ENCODE measurements around the gene RNF146. TPM values are rescaled to one million over a fixed set of nuclear protein-coding genes. Genes with fewer than 3 reads are reported as not detected.
"Not testable (repeated sequence)": the region's sequence is repeated elsewhere in the genome, so short reads cannot be mapped to it uniquely, and the experiment has no call there.

Gene RNF146
- total RNA-seq (10 to 100 TPM; 59.4 to 87.9 TPM), polyA plus RNA-seq (ENCODE audit: insufficient read length in 2 of 2) (100 to 1,000 TPM in 1 of 2 donors, 10 to 100 TPM in 1; 82.8 to 105 TPM)
- long read RNA-seq, donor 1, partial matches to known transcripts = 34 of 73 reads
- long read RNA-seq, donor 1, other reads (novel, unspliced or antisense) = 23 of 73 reads
- long read RNA-seq, donor 2, partial matches to known transcripts = 0 of 6 reads
- long read RNA-seq, donor 2, other reads (novel, unspliced or antisense) = 0 of 6 reads
- long read RNA-seq, donor 3, partial matches to known transcripts = 0 of 11 reads
- long read RNA-seq, donor 3, other reads (novel, unspliced or antisense) = 0 of 11 reads
- long read RNA-seq, donor 4, transcript RNF146-203 (3 exons, 2,369 nt) = minor isoform, 8 of 32 reads
- long read RNA-seq, donor 4, transcript RNF146-213 (3 exons, 2,070 nt) = major isoform, 9 of 32 reads
- long read RNA-seq, donor 4, partial matches to known transcripts = 0 of 32 reads
- long read RNA-seq, donor 4, other reads (novel, unspliced or antisense) = 0 of 32 reads

GRCh38 chr6:127266178-127266891 is at the start of gene RNF146:
Gene RNF146, plus strand, starts transcription at chr6:127266864. Its CDS starts 13,475 bp downstream, at chr6:127280339.
- no peaks in the 10 kb centered on the region for H3K27me3 ChIP-seq (ENCODE audit: control insufficient read depth, insufficient read depth, low read length)
- H3K4me1 ChIP-seq (ENCODE audit: control insufficient read depth, insufficient read depth, low read length) = no peaks in the 10 kb centered on the region
- H3K27ac ChIP-seq (ENCODE audit: low read depth, low read length) = peak within 1 kb of the TSS; percentile 99
- H3K4me3 ChIP-seq (ENCODE audit: low read depth, low read length) = peak within 1 kb of the TSS; percentile 95
- under 1% methylated on average over 38 of the region's 40 CpGs for WGBS (ENCODE audit: insufficient coverage)
- no peaks in the 10 kb centered on the region for H3K9me3 ChIP-seq (ENCODE audit: control insufficient read depth, insufficient read depth, low read length)
- DNase-seq (ENCODE audit: low read depth in 4 of 6, low spot score in 6 of 6) = peak; percentile 76 to 96 (median 88)
- H3K36me3 ChIP-seq (ENCODE audit: control insufficient read depth, insufficient read depth, low read length) = no peaks in the 10 kb centered on the region

GRCh38 chr6:127219869-127220268 is 46.8 kb upstream of the RNF146 start:
- H3K27me3 ChIP-seq (ENCODE audit: control insufficient read depth, insufficient read depth, low read length) = no peaks in the 10 kb centered on the region
- no peaks in the 10 kb centered on the region for H3K9me3 ChIP-seq (ENCODE audit: control insufficient read depth, insufficient read depth, low read length)
- H3K36me3 ChIP-seq (ENCODE audit: control insufficient read depth, insufficient read depth, low read length) = no peaks in the 10 kb centered on the region
- H3K27ac ChIP-seq (ENCODE audit: low read depth, low read length) = no peak overlapping the region
- H3K4me1 ChIP-seq (ENCODE audit: control insufficient read depth, insufficient read depth, low read length) = no peaks in the 10 kb centered on the region
- WGBS (ENCODE audit: insufficient coverage) = no CpG with 5 or more reads among the region's 1 CpG
- no peak overlapping the region for H3K4me3 ChIP-seq (ENCODE audit: low read depth, low read length)
- DNase-seq (ENCODE audit: low read depth in 4 of 6, low spot score in 6 of 6) = no peak

- WGBS (ENCODE audit: insufficient coverage) = no CpG with 5 or more reads among the region's 4 CpGs
- Histone ChIP-seq H3K27ac (ENCODE audit: low read depth, low read length) (no peak overlapping the region), H3K4me1 (ENCODE audit: control insufficient read depth, insufficient read depth, low read length) (no peaks in the 10 kb centered on the region), H3K36me3 (ENCODE audit: control insufficient read depth, insufficient read depth, low read length) (no peaks in the 10 kb centered on the region), H3K9me3 (ENCODE audit: control insufficient read depth, insufficient read depth, low read length) (no peaks in the 10 kb centered on the region), H3K4me3 (ENCODE audit: low read depth, low read length) (no peak overlapping the region), H3K27me3 (ENCODE audit: control insufficient read depth, insufficient read depth, low read length) (no peaks in the 10 kb centered on the region)
- no peak for DNase-seq (ENCODE audit: low read depth in 4 of 6, low spot score in 6 of 6)
Measured at GRCh38 chr6:127221201-127221600, 45.5 kb upstream of the RNF146 start.

- H3K9me3 ChIP-seq (ENCODE audit: control insufficient read depth, insufficient read depth, low read length) = no peaks in the 10 kb centered on the region
- H3K27ac ChIP-seq (ENCODE audit: low read depth, low read length) = no peak overlapping the region
- WGBS (ENCODE audit: insufficient coverage) = no CpG with 5 or more reads among the region's 1 CpG
Measured at GRCh38 chr6:127222418-127222817, 44.2 kb upstream of the RNF146 start.

GRCh38 chr6:127225497-127225896 is 41.2 kb upstream of the RNF146 start:
- DNase-seq (ENCODE audit: low read depth in 4 of 6, low spot score in 6 of 6) = no peak
- Histone ChIP-seq H3K4me1 (ENCODE audit: control insufficient read depth, insufficient read depth, low read length) (no peaks in the 10 kb centered on the region), H3K27ac (ENCODE audit: low read depth, low read length) (no peak overlapping the region), H3K9me3 (ENCODE audit: control insufficient read depth, insufficient read depth, low read length) (peaks cover 2% of the 10 kb centered on the region), H3K36me3 (ENCODE audit: control insufficient read depth, insufficient read depth, low read length) (no peaks in the 10 kb centered on the region), H3K4me3 (ENCODE audit: low read depth, low read length) (no peak overlapping the region), H3K27me3 (ENCODE audit: control insufficient read depth, insufficient read depth, low read length) (no peaks in the 10 kb centered on the region)
- WGBS (ENCODE audit: insufficient coverage) = no CpG with 5 or more reads among the region's 1 CpG

More at GRCh38 chr6:127222418-127222817, 44.2 kb upstream of the RNF146 start:
- Histone ChIP-seq H3K36me3 (ENCODE audit: control insufficient read depth, insufficient read depth, low read length) (no peaks in the 10 kb centered on the region), H3K27me3 (ENCODE audit: control insufficient read depth, insufficient read depth, low read length) (no peaks in the 10 kb centered on the region), H3K4me1 (ENCODE audit: control insufficient read depth, insufficient read depth, low read length) (no peaks in the 10 kb centered on the region), H3K4me3 (ENCODE audit: low read depth, low read length) (no peak overlapping the region)
- no peak for DNase-seq (ENCODE audit: low read depth in 4 of 6, low spot score in 6 of 6)

- not testable (repeated sequence) for DNase-seq (ENCODE audit: low read depth in 4 of 6, low spot score in 6 of 6); H3K4me1 ChIP-seq (ENCODE audit: control insufficient read depth, insufficient read depth, low read length); H3K27ac ChIP-seq (ENCODE audit: low read depth, low read length); H3K9me3 ChIP-seq (ENCODE audit: control insufficient read depth, insufficient read depth, low read length); H3K27me3 ChIP-seq (ENCODE audit: control insufficient read depth, insufficient read depth, low read length); H3K36me3 ChIP-seq (ENCODE audit: control insufficient read depth, insufficient read depth, low read length); H3K4me3 ChIP-seq (ENCODE audit: low read depth, low read length)
- no CpG with 5 or more reads among the region's 3 CpGs for WGBS (ENCODE audit: insufficient coverage)
Measured at GRCh38 chr6:127233819-127234218, 32.8 kb upstream of the RNF146 start.

- H3K4me3 ChIP-seq (ENCODE audit: low read depth, low read length) = no peak overlapping the region
- no peaks in the 10 kb centered on the region for H3K27me3 ChIP-seq (ENCODE audit: control insufficient read depth, insufficient read depth, low read length)
- H3K36me3 ChIP-seq (ENCODE audit: control insufficient read depth, insufficient read depth, low read length) = no peaks in the 10 kb centered on the region
- no CpG with 5 or more reads among the region's 1 CpG for WGBS (ENCODE audit: insufficient coverage)
- H3K4me1 ChIP-seq (ENCODE audit: control insufficient read depth, insufficient read depth, low read length) = no peaks in the 10 kb centered on the region
- no peak overlapping the region for H3K27ac ChIP-seq (ENCODE audit: low read depth, low read length)
- no peak for DNase-seq (ENCODE audit: low read depth in 4 of 6, low spot score in 6 of 6)
- H3K9me3 ChIP-seq (ENCODE audit: control insufficient read depth, insufficient read depth, low read length) = no peaks in the 10 kb centered on the region
Measured at GRCh38 chr6:127243501-127243900, 23.2 kb upstream of the RNF146 start.

GRCh38 chr6:127247114-127248096 is 19.3 kb upstream of the RNF146 start:
- Histone ChIP-seq H3K27ac (ENCODE audit: low read depth, low read length) (no peak overlapping the region), H3K4me3 (ENCODE audit: low read depth, low read length) (no peak overlapping the region), H3K4me1 (ENCODE audit: control insufficient read depth, insufficient read depth, low read length) (no peaks in the 10 kb centered on the region), H3K36me3 (ENCODE audit: control insufficient read depth, insufficient read depth, low read length) (no peaks in the 10 kb centered on the region), H3K27me3 (ENCODE audit: control insufficient read depth, insufficient read depth, low read length) (no peaks in the 10 kb centered on the region), H3K9me3 (ENCODE audit: control insufficient read depth, insufficient read depth, low read length) (no peaks in the 10 kb centered on the region)
- WGBS (ENCODE audit: insufficient coverage) = 82% methylated on average over 2 of the region's 4 CpGs
- DNase-seq (ENCODE audit: low read depth in 4 of 6, low spot score in 6 of 6) = peak in 1 of 6 donors; percentile 77

GRCh38 chr6:127249621-127250020 is 17.0 kb upstream of the RNF146 start:
- no peak overlapping the region for H3K27ac ChIP-seq (ENCODE audit: low read depth, low read length)
- no peak overlapping the region for H3K4me3 ChIP-seq (ENCODE audit: low read depth, low read length)
- WGBS (ENCODE audit: insufficient coverage) = 78% methylated on average over 1 of the region's 1 CpG
- peak in 1 of 6 donors; percentile 79 for DNase-seq (ENCODE audit: low read depth in 4 of 6, low spot score in 6 of 6)
- no peaks in the 10 kb centered on the region for H3K36me3 ChIP-seq (ENCODE audit: control insufficient read depth, insufficient read depth, low read length)
- H3K9me3 ChIP-seq (ENCODE audit: control insufficient read depth, insufficient read depth, low read length) = no peaks in the 10 kb centered on the region
- H3K27me3 ChIP-seq (ENCODE audit: control insufficient read depth, insufficient read depth, low read length) = no peaks in the 10 kb centered on the region
- H3K4me1 ChIP-seq (ENCODE audit: control insufficient read depth, insufficient read depth, low read length) = no peaks in the 10 kb centered on the region
